A549 treated with Mapracorat at 1 μM for 4 hours (cell line): ENCODE results near the gene GCHFR. TPM values are rescaled to one million over a fixed set of nuclear protein-coding genes. Genes with fewer than 3 reads are reported as not detected.

Experiments
- total RNA-seq: library from RNA; stranded (reverse); fragments of 200-300 nt; extraction: Qiagen RNA extraction; gene quantifications from 5 replicates; pipeline ENCODE4 v1.2.3, GENCODE V29; 2022

GCHFR gene
- total RNA-seq, result 6.7 to 8.7 TPM (median 7.4 TPM) in 5 replicates

GRCh38 chr15:40763801-40764628 lies at the start of gene GCHFR:
GCHFR (plus strand) TSS chr15:40764068; CDS start chr15:40764181, 113 bp downstream.

GRCh38 chr15:40754883-40755811 lies 8.7 kb upstream of the GCHFR start, which contains the start of gene RMDN3:
RMDN3 (minus strand) TSS chr15:40755254; CDS start chr15:40754783, 471 bp downstream.

GRCh38 chr15:40769274-40770146 lies 5.6 kb downstream of the GCHFR start, which contains the start of gene C15orf62:
C15orf62 (plus strand) TSS chr15:40769980; CDS start chr15:40770496, 516 bp downstream.

GRCh38 chr15:40807028-40807887 lies 43.4 kb downstream of the GCHFR start, which contains the start of the genes DNAJC17 and ZFYVE19:
DNAJC17 (minus strand) TSS chr15:40807473; CDS start chr15:40807446, 27 bp downstream.
ZFYVE19 (plus strand) TSS chr15:40807089; CDS start chr15:40807590, 501 bp downstream.

Other genes starting within 250 kb of the GCHFR start
- 11.9 to 17.7 TPM (median 15.5 TPM) in 5 replicates for gene CCDC32, start 199.0 kb upstream of the GCHFR start, total RNA-seq
- 13.3 to 15.7 TPM (median 15.3 TPM) in 5 replicates for gene RPUSD2, start 194.8 kb upstream of the GCHFR start, total RNA-seq
- gene KNL1, start 169.8 kb upstream of the GCHFR start, total RNA-seq, result 5.3 to 7.2 TPM (median 6.8 TPM) in 5 replicates
- gene RAD51, start 68.9 kb upstream of the GCHFR start, total RNA-seq, result 17.3 to 21.5 TPM (median 19.4 TPM) in 5 replicates
- gene RMDN3, start 8.8 kb upstream of the GCHFR start, total RNA-seq, result 21.8 to 22.8 TPM (median 22.2 TPM) in 5 replicates
- gene C15orf62, start 5.9 kb downstream of the GCHFR start, total RNA-seq, result 0.07 TPM in 3 of 5 replicates, not detected in the others
- gene ZFYVE19, start 43.0 kb downstream of the GCHFR start, total RNA-seq, result 13.9 to 19.2 TPM (median 17.3 TPM) in 5 replicates
- 18.5 to 28.4 TPM (median 24.0 TPM) in 5 replicates for gene DNAJC17, start 43.4 kb downstream of the GCHFR start, total RNA-seq
- 0.20 to 0.33 TPM in 2 of 5 replicates, not detected in the others for gene PPP1R14D, start 64.6 kb downstream of the GCHFR start, total RNA-seq
- 0.59 to 1.2 TPM (median 0.91 TPM) in 5 replicates for gene SPINT1, start 80.0 kb downstream of the GCHFR start, total RNA-seq
- gene RHOV, start 110.2 kb downstream of the GCHFR start, total RNA-seq, result 4.2 to 5.8 TPM (median 4.8 TPM) in 5 replicates
- gene VPS18, start 130.4 kb downstream of the GCHFR start, total RNA-seq, result 18.7 to 25.6 TPM (median 23.9 TPM) in 5 replicates
- 1.1 to 2.0 TPM (median 1.8 TPM) in 5 replicates for gene DLL4, start 165.3 kb downstream of the GCHFR start, total RNA-seq
- 4.4 to 8.2 TPM (median 6.1 TPM) in 5 replicates for gene CHAC1, start 189.4 kb downstream of the GCHFR start, total RNA-seq